GM18505 (cell line): ENCODE data around the gene AP1B1.
A peak's percentile ranks its signal among the peaks of the same experiment; 100 is the strongest.
"Not testable (repeated sequence)": the region's sequence is repeated elsewhere in the genome, so short reads cannot be mapped to it uniquely, and the experiment has no call there.

Experiments used
- ATAC-seq: cut with Tn5 transposase; IDR thresholded peaks from one replicate; pipeline ENCODE4 v1.9.1; 2021; ENCODE audit not compliant: unreplicated experiment
- POLR2A ChIP-seq: IDR thresholded peaks from 4 replicates; pipeline ENCODE4 v1.6.1; 2011; ENCODE audit warnings: borderline replicate concordance; ENCODE audit not compliant: insufficient read depth, insufficient read length; ENCODE audit errors: extremely low read depth

Gene AP1B1

DNA sequence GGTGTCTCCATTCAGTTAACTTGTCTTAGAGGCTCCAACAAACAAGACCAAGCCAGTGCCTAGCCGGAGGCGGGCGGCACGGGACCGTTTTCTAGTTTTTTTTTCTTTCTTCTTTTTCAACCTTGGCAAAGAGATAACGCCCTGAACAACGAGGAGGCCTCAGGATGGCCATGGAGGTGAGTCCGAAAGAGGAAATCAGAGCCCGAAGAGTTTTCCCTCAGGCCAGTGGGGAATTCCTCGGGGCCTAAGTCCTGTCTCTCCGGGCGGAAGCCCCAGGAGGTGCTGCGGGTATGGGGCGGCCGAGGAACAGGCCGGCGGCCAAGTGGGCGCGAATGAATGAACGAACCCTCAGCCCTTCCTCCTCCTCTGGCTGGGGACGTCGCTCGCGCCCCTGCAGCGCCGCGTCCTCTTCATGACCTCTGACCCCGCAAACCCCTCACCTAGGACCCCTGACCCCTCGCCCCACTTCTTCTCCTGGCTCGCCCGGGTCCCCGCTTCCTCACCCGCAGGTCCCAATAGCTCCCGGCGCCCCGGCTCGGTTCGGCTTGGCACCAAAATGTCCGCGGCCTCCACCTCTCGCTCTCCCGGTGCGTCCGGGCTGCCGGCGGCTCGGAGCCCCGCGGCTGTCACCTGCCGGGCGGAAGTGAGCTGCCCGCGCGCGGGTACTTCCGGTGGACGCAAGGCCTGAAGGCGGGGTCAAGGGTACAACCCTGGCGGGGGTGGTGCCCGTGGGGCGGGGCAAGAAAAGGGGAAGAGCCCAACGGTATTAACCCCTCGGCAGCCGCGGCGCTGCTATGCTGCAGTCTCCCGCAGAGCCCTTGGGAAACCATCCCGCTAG, at the start of gene AP1B1:
Gene AP1B1 (minus strand): TSS at position 650 of the 838 bp plus-strand sequence. CDS start 21,327 bp downstream, outside the sequence.
- ATAC-seq = peak; percentile 73
- peak; percentile 90 for TF ChIP-seq POLR2A

DNA sequence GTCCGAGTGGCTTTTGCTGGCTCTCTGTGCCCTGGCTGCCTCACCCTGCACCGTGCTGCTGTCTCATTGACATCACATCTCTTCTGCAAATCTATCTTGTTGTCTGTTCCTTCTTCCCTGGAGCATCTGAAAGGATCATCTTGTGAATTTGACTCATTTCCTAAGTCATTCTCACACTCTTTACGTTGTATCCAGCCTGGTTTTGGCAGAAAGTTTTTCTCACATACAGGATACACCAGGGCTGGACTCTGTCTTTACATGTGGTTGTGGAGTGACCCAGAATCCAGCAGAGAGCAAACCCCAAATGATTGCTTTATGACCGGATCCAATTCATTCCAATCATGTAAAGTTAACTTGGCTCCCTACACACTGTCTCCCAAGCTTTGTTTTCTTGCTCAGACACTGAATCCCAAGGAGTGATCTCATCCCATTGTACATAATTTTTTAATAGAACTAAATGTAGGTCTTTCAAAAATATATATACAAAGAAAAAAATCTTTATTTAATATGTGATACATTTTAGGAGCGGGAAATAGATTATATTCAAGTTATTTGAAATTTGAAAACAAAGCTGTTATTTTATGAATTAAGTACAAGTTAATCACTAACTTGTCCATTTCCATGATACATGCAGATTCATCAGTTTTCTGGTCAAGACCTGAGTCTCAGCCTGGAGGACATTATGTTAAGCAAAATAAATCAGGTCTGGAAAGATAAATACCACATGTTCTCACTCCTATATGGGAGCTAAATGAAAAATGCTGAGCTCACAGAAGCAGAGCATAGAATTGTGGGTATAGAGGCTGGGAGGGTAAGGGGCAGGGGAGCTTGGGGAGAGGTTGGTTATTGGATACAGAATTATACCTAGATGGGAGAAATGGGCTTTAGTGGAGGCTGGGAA, 47.1 kb upstream of the AP1B1 start:
- TF ChIP-seq POLR2A = no peak
- ATAC-seq = no peak

DNA sequence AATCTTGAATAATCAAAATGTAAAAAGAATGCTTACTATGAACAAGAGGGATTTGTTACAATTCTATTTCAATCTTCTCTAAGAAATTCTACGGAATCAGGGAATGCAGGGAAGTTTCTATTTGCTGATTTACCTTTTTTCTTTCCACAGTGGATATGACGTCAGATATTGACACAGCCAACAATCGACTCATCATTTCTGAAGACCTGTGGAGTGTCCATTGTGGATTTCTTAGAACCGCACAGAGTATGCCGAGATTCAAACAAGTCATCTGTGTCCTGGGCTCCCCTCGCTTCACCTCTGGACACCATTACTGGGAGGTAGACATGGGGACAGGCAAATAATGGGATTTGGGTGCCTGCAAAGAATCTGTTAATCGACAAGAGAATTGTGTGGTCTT, 45.9 kb upstream of the AP1B1 start:
- ATAC-seq = no peak
- TF ChIP-seq POLR2A = no peak

DNA sequence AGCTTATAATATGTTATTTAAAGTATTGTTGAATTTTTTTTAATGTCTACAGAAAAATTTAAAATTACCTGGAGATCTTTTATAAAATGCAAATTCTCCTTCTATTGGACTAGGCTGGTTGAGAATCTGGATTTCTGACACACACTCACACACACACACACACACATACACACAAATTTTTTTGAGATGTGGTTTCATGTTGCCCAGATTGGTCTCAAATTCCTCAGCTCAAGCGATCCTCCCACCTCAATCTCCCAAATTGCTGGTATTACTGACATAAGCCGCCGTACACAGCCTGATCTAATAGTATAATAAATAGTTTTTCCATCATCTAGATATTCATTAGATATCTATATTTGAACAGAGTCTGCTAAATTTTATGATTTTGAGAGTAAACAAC, 45.5 kb upstream of the AP1B1 start:
- TF ChIP-seq POLR2A = no peak
- no peak for ATAC-seq

DNA sequence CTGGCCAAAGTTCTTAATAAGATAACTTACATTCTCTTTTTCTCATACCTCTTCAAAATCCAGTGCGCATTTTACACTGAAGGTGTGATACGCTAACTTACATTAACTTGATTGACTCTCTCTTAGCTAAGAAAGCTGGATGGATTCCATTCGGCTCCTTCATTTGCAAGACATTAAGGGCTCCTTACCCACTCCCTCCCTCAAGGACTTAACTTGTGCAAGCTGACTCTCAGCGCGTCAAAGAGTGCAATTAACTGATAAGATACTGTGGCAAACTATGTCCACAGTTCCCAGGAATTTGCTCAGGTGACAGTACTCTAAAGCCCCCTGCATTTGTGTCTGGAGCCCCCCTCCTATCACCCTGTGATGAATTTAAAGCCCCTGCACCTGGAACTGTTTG, 43.6 kb upstream of the AP1B1 start:
- ATAC-seq = no peak
- TF ChIP-seq POLR2A = no peak

DNA sequence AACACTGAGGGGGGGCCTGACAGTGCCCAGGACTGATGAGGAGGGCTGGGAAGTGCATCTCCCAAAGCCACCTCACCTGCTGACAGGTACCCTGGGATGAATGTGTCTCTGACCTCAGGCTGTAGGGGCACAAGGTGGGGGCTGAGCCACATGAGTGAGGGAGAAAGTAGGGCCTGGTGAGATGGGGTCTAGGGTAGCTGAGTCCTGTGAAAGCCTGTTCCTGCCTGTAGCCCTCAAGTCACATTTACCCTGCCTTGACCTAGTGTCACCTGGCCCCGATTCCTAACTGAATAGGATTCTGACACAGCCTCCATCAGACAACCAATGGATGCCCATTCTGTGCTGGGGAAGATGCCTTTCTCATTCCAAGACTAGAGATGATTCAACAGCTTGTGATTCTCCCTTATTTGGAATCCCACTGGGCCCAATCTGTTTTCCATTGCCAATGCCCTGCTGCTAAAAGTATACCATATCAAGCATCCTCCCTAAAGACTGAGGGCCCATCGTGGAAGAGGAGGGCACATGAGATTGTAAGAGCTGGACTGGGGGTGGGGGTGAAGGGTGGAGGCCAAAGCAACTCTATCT, 38.9 kb upstream of the AP1B1 start:
- ATAC-seq = no peak
- no peak for TF ChIP-seq POLR2A

DNA sequence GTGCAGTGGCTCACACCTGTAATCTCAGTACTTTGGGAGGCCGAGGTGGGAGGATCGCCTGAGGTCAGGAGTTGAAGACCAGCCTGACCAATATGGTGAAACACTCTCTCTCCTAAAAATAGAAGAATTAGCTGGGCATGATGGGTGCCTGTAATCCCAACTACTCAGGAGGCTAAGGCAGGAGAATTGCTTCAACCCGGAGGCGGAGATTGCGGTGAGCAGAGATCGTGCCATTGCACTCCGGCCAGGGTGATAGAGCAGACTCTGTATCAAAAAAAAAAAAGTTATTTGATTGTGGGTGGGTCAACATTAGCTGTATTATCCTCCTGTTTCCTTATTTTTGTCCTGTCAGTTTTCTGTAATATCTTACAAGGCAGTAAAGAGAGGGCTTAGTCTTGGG, 38.1 kb upstream of the AP1B1 start:
- no peak for ATAC-seq
- no peak for TF ChIP-seq POLR2A

DNA sequence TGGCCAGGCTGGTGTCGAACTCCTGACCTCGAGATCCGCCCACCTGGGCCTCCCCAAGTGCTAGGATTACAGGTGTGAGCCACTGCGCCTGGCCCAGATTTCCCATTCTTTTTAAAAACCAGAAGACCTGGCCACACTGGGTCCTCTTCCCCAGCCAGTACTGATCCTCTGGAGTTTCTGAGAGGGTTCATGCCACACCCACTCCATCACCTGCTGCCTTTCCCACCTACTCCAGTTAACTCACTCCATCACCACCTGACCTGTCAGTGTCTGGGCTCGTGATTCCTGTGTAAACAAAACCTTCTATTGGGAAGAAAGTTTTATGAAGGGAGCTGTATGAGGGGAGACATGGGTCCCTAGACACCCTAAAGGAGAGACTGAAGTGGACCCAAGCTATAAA, 30.3 kb upstream of the AP1B1 start:
- ATAC-seq = not testable (repeated sequence)

DNA sequence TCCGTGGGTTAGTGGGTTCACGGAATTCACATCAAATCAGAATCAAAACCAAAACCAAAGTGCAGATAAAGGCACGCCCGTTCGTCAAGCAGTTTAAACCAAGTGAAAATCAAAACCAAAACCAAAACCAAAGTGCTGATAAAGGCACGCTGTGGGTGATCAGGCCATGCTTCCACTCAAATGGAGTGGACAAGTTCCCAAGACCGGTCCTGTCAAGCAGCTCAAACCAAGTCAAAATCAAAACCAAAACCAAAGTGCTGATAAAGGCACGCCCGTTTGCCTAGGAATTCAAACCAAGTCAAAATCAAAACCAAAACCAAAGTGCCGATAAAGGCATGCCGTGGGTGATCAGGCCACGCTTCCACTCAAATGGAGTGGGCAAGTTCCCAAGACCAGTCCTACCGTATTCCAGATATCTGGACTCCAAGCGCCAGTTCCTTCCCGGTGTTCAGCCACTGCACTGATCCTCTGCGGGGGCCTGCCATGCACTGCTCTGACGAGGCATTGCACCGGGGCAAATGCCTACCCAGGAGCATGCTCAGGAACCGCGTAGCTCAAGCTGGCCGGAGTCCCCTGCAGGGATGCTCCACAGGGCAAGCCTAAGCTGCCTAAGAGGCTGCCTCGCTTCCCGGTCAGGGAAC, 26.7 kb upstream of the AP1B1 start:
- ATAC-seq = not testable (repeated sequence)

DNA sequence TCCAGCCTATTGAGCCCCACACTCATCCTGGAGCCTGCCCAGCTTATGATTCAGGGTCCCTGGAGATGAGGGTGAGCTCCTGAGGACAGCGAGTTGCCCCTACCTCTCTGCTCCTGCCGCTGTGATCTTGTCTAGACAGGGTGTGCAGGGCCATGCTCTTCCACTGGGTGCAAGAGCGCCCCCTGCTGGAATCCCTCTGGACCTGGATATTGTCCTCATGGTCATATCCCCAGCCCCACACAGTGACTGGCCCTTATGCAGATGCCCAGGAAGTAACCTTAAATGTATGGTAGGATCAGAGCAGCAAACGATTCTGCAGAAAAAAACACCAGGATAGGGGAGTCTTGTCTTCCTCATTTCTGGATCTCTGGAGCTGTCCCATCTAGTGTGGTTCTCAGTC, 24.4 kb upstream of the AP1B1 start:
- not testable (repeated sequence) for ATAC-seq

DNA sequence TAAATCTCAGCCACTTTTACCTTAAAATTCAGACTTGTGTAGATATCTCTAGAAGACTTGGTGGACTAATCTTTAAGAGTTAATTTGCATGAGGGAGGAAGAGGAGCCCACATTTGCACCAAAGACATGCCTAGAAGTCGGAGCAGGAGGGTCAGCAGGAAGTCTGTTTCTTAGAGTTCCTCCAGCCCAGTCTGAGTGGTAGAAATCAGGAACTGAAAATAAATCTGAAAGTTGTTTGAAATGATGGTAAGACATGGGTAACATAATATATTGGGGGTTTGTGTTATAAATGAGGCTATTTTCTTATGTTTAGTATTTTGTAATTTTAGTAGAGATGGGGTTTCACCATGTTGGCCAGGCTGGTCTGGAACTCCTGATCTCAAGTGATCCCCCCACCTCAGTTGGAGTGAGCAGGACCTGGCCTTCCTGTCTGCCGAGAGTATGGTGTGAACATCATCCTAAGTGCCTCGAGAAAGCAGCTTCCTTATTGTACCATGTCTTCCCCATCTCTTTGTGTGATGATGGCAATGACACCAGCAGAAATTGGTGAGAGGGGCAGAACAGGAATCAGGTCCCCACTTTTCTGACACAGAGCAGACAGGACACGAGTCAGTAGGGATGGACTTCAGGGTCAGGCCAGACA, 23.3 kb upstream of the AP1B1 start:
- ATAC-seq = not testable (repeated sequence)

DNA sequence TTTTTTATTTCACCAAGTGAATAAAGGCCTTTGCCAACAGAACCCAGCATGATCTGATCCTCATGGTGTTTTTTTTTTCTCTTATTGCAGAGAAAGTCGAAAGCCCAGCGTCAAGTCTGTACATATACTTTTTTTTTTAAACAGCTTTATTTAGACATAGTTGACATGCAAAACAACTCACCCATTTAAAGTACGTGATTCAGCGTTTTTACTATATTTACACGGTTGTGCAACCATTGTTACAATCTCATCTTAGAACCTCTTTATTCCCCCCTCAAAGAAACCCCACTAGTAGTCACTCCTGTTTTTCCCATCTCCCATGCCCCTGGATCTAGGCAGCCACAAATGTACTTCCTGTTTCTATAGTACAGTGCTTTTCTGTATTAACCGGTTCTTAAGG, 20.6 kb upstream of the AP1B1 start:
- no peak for TF ChIP-seq POLR2A
- no peak for ATAC-seq

DNA sequence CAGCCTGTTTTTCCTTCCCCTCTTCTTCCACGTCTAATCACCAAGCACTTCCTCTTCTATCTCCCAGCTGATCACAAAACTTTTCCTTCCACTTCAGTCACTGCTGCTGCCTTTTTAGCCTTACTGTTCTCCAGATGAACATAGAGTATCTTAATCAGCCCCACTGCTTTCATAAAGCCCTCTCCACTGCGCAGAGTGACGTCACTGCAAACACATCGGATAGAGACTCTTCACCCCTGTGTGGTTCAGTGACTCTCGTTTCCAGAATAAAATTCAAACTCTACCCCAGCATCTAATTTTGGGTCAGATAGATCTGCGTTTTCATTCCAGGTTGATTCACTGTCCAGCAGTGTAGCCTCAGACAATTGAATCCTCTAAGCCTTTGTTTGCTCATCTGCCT, 13.2 kb upstream of the AP1B1 start:
- not testable (repeated sequence) for ATAC-seq
